RWPE2 (cell line): ENCODE results near the gene ABCA7.

ENCODE experiments used
- ATAC-seq: fragments of 200-7000 bp; cut with Tn5 transposase; 3 replicates; pipeline ENCODE4 v1.9.1; 2021; ENCODE audit warnings: low read depth
- DNase-seq: peaks from one replicate; pipeline ENCODE4 v3.0.0-alpha.2; 2020; ENCODE audit warnings: low spot score
- H3K27ac ChIP-seq: fragments of 450-650 bp; 2 replicates; pipeline ENCODE4 v1.5.1; 2017; ENCODE audit warnings: mild to moderate bottlenecking; ENCODE audit not compliant: poor library complexity, severe bottlenecking
- H3K27me3 ChIP-seq: fragments of 250-450 bp; sonication (Bioruptor Pico); 2 replicates; pipeline ENCODE4 v1.5.1; 2021; ENCODE audit warnings: mild to moderate bottlenecking, moderate library complexity; ENCODE audit not compliant: insufficient read depth, poor library complexity, severe bottlenecking
- H3K36me3 ChIP-seq: fragments of 250-450 bp; sonication (Bioruptor Pico); 2 replicates; pipeline ENCODE4 v1.5.1; 2020; ENCODE audit warnings: low read depth, mild to moderate bottlenecking, moderate library complexity
- H3K4me1 ChIP-seq: fragments of 250-450 bp; sonication (Bioruptor Pico); 2 replicates; pipeline ENCODE4 v1.5.1; 2021; ENCODE audit warnings: mild to moderate bottlenecking, moderate library complexity; ENCODE audit not compliant: insufficient read depth, poor library complexity, severe bottlenecking
- H3K4me3 ChIP-seq: fragments of 250-450 bp; sonication (Bioruptor Pico); 2 replicates; pipeline ENCODE4 v1.5.1; 2021; ENCODE audit warnings: mild to moderate bottlenecking, moderate library complexity; ENCODE audit not compliant: severe bottlenecking
- H3K9me3 ChIP-seq: fragments of 250-450 bp; sonication (Bioruptor Pico); 2 replicates; pipeline ENCODE4 v1.5.1; 2021; ENCODE audit warnings: mild to moderate bottlenecking, moderate library complexity; ENCODE audit not compliant: severe bottlenecking
- TF ChIP-seq, protein P1 (sequence below): fragments of 450-650 bp; IDR thresholded peaks from one replicate; pipeline ENCODE4 v1.5.1; 2017; ENCODE audit warnings: mild to moderate bottlenecking, moderate library complexity; ENCODE audit not compliant: poor library complexity, severe bottlenecking

ABCA7 gene

DNA sequence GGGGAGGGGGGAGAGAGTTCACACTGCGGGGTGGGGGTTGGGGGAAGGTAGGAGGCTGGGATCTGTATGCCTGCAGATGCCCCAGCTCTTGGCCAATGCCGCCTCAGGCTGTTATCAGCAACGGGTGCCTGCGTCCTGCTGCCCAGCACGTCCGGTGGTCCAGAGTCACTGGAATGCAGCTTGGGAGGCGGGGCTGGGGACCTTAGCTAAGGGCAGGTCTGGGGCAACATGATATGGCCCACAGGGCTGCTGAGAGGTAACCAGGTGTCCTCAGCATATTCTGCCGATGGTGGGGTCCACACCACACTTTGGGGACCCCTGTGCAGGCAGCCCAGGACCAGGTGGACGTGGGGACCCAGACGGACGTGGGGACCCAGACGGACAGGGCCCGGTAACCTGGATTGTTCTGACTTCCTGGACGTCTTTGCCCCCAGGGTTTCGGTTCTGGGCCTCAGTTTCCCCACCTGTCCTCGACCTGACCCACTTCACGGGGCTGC lies 26.4 kb downstream of the ABCA7 start:
- no peak for ATAC-seq
- TF ChIP-seq, protein P1, sequence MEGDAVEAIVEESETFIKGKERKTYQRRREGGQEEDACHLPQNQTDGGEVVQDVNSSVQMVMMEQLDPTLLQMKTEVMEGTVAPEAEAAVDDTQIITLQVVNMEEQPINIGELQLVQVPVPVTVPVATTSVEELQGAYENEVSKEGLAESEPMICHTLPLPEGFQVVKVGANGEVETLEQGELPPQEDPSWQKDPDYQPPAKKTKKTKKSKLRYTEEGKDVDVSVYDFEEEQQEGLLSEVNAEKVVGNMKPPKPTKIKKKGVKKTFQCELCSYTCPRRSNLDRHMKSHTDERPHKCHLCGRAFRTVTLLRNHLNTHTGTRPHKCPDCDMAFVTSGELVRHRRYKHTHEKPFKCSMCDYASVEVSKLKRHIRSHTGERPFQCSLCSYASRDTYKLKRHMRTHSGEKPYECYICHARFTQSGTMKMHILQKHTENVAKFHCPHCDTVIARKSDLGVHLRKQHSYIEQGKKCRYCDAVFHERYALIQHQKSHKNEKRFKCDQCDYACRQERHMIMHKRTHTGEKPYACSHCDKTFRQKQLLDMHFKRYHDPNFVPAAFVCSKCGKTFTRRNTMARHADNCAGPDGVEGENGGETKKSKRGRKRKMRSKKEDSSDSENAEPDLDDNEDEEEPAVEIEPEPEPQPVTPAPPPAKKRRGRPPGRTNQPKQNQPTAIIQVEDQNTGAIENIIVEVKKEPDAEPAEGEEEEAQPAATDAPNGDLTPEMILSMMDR: no peak
- H3K9me3 ChIP-seq: no peaks in the 10 kb centered on the region
- peaks cover 6% of the 10 kb centered on the region for H3K27me3 ChIP-seq
- peak overlapping the region; percentile 38 for H3K4me3 ChIP-seq
- DNase-seq: no peak
- H3K4me1 ChIP-seq: peaks cover 17% of the 10 kb centered on the region
- no peaks in the 10 kb centered on the region for H3K36me3 ChIP-seq
- peak overlapping the region; percentile 79 for H3K27ac ChIP-seq

DNA sequence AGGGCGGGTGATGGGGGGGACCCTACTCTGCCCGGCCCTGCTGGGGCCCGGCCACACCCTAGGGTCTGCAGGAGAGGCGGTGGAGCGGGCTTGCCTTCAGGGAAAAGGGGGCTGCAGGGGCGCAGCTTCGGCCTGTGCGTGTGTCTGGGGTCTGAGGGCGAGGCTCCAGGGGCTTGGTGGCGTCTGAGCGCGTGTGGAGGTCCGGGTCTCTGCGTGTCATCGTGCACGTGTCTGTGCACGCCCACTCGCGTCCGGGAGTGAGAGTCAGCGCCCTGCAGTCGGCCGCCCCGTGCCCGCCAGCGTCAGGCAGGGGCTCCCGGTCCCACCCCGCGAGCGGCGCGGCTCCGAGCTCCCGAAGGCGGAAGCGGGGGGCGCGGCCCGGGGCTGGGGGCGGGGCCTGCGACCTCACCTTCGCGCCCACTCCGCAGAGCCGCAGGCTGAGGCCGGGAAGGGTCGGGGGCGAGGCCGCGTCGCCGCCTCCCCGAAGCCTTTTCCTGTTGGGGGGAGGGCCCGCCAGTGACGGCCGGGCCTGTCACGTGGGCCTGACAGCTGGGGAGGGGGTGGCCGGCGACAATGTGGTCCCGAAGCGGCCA lies 26.9 kb downstream of the ABCA7 start, which contains the start of gene ARHGAP45:
ARHGAP45 (plus strand) TSS at position 420 of the 593 bp plus-strand sequence. CDS start 239 bp downstream, outside the sequence.
- H3K9me3 ChIP-seq: no peaks in the 10 kb centered on the region
- H3K36me3 ChIP-seq: no peaks in the 10 kb centered on the region
- H3K4me3 ChIP-seq: peak within 1 kb of the TSS; percentile 38
- ATAC-seq (no peak; the same call in 2 of the 3 replicates), DNase-seq (no peak)
- peaks cover 6% of the 10 kb centered on the region for H3K27me3 ChIP-seq
- peak within 1 kb of the TSS; percentile 79 for H3K27ac ChIP-seq
- H3K4me1 ChIP-seq: peaks cover 17% of the 10 kb centered on the region
- TF ChIP-seq, protein P1: no peak

DNA sequence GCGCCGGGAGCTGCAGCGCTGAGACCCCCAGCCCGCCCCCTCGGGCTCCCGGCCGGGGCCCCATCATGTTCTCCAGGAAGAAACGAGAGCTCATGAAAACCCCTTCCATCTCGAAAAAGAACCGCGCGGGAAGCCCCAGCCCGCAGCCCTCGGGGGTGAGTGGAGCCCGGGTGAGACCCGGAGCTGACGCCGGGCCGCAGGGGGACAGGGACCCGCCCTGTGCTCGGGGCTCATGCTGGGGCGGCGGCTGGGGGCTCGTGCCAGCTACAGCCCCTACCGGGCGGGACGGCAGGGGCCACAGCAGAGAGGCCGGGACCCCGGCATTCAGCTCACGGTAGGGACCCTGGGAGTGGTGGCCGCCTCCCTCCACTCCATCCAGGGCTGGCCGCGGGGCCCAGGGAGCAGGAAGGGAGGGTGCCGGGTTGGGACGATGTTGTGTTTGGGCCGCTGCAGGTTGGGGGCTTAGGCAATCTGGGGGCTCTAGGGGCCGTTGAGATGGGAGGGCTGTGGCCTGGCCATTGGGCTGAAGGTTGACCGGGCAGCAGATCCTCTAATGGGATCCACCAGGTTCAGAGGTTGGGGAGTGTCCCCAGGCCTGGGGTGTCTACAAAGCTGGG lies 27.5 kb downstream of the ABCA7 start:
- DNase-seq: no peak
- Histone ChIP-seq H3K9me3 (no peaks in the 10 kb centered on the region), H3K27ac (peak overlapping the region; percentile 79), H3K27me3 (peaks cover 6% of the 10 kb centered on the region), H3K4me3 (peak overlapping the region; percentile 38), H3K36me3 (no peaks in the 10 kb centered on the region), H3K4me1 (peaks cover 17% of the 10 kb centered on the region)
- ATAC-seq: no peak
- TF ChIP-seq, protein P1: no peak

DNA sequence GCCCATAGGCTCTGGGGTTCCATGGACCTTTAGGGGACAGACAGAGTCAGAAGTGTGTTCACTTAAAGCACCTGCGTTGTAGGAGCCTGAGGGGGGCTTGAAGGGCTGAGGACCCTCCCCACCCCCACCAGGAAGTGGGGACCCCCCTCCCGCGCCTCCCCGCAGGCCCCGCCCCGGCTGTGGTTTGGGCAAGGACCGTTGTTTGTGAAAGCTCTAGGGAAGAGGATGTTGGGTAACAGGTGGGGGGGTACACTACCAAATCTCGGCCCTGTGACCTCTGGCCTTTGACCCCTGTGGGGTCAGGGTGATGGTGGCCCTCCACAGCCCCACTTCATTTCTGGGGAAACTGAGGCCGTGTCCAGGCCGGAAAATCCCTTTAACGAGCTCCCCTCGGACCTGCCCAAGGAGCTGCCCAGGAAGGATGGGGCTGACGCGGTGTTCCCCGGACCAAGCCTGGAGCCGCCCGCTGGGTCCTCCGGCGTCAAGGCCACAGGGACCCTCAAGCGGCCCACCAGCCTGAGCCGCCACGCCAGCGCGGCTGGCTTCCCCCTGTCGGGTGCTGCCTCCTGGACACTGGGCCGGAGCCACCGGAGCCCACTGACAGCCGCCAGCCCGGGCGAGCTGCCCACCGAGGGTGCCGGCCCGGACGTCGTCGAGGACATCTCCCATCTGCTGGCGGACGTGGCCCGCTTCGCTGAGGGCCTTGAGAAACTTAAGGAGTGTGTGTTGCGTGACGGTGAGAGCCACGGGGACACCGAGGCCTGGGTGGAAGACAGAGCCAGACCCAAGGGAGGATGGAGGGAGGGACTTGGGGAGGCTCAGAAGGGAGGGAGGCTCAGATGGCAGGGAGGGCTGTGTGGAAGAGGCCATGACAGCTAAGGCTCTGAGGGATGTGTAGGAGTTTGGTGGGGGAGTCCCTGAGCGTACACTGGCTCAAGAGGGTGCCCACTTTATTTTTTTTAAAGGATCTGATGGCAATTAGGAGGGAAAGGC lies 28.4 kb downstream of the ABCA7 start:
- Histone ChIP-seq H3K4me1 (peaks cover 17% of the 10 kb centered on the region), H3K27ac (no peak overlapping the region), H3K36me3 (no peaks in the 10 kb centered on the region), H3K9me3 (no peaks in the 10 kb centered on the region), H3K27me3 (peaks cover 6% of the 10 kb centered on the region), H3K4me3 (no peak overlapping the region)
- DNase-seq: peak; percentile 42
- TF ChIP-seq, protein P1: no peak
- no peak for ATAC-seq
